Sigmoid colon (tissue), 7 donors: Measurements from ENCODE around the gene ZFP69B. TPM values are rescaled to one million over a fixed set of nuclear protein-coding genes. Genes with fewer than 3 reads are reported as not detected.

Experiments used
- DNase-seq: peaks from one replicate; pipeline ENCODE4 v3.0.0-alpha.2; 2019
- H3K27ac ChIP-seq, 4 donors: fragments of 200-600 bp; sonication (generic); one replicate each; pipeline ENCODE4 v1.5.1; 2016 to 2019; ENCODE audit warnings: mild to moderate bottlenecking in 1 of 4
- H3K27me3 ChIP-seq, 3 donors: fragments of 200-600 bp; sonication (generic); one replicate each; pipeline ENCODE4 v1.5.1; 2019; ENCODE audit warnings: mild to moderate bottlenecking in 1 of 3
- H3K36me3 ChIP-seq, 4 donors: fragments of 200-600 bp; sonication (generic); one replicate each; pipeline ENCODE4 v1.5.1; 2016 to 2019
- H3K4me1 ChIP-seq, 4 donors: fragments of 200-600 bp; sonication (generic); one replicate each; pipeline ENCODE4 v1.5.1; 2017 to 2019
- H3K4me3 ChIP-seq, 4 donors: fragments of 200-600 bp; sonication (generic); one replicate each; pipeline ENCODE4 v1.5.1; 2017 to 2019; ENCODE audit warnings: mild to moderate bottlenecking in 2 of 4, moderate library complexity in 1 of 4
- H3K9me3 ChIP-seq, 4 donors: fragments of 200-600 bp in 3 of 4; sonication (generic) in 3 of 4; one replicate each; pipeline versions ENCODE4 v1.5.1 to v1.6.1; 2013 to 2019
- CTCF ChIP-seq, 4 experiments: fragments of 450-650 bp in 3 of 4; fragments of 200-600 bp in 1 of 4; IDR thresholded peaks; one replicate each; pipeline ENCODE4 v1.5.1; 2016 to 2019; ENCODE audit warnings: antibody characterized with exemption in 4 of 4, mild to moderate bottlenecking in 3 of 4, moderate library complexity in 2 of 4
- EP300 ChIP-seq, 4 donors: sonication (generic); formaldehyde crosslinking; IDR thresholded peaks; one replicate each; pipeline ENCODE4 v1.6.1; 2017; ENCODE audit warnings: antibody characterized with exemption in 4 of 4
- POLR2A ChIP-seq, 2 donors: fragments of 450-650 bp; IDR thresholded peaks; one replicate each; pipeline ENCODE4 v1.6.1; 2016; ENCODE audit warnings: antibody characterized with exemption in 2 of 2, mild to moderate bottlenecking in 2 of 2, moderate library complexity in 2 of 2
- POLR2AphosphoS5 ChIP-seq, 4 donors: sonication (generic); formaldehyde crosslinking; IDR thresholded peaks; one replicate each; pipeline ENCODE4 v1.6.1; 2017; ENCODE audit warnings: antibody characterized with exemption in 4 of 4
- WGBS, 2 donors: extraction: QIAGEN DNeasy Blood & Tissue Kit; methylation state at CpG; one replicate each; pipeline ENCODE4 v1.1.7; 2013; 5-methylcytosine and 5-hydroxymethylcytosine counted together
- intact Hi-C: fragments of 100-400 bp; cut with DNase I; formaldehyde crosslinking; loops from one replicate; pipeline ENCODE4 v1.15.1; 2023
- polyA plus RNA-seq, 3 donors: library from polyadenylated mRNA; stranded (reverse); fragments of 200-250 nt; gene quantifications; one replicate each; pipeline ENCODE4 v1.2.3, GENCODE V29; 2013
- total RNA-seq, 4 donors: library from RNA; depleted of rRNA; stranded (reverse); fragments of >200 nt; gene quantifications; one replicate each; pipeline ENCODE4 v1.1.0, GENCODE V29; 2016
- donor health status: healthy with polysubstance abuse.
- donor health status: Bipolar disorder and iron deficiency.
- donor health status: healthy.

ZFP69B gene
- total and polyA plus RNA-seq, 7 donors: 0.14 to 1.8 (median 0.85) TPM; not detected in 1

- H3K27ac ChIP-seq: peak overlapping the region; percentile 72 to 83 (median 80)
- no peak for DNase-seq
- no peaks in the 10 kb centered on the region for H3K27me3 ChIP-seq
- H3K4me1 ChIP-seq: peaks cover 0 to 16% (median 13%) of the 10 kb centered on the region in 4 donors
- intact Hi-C loops: loop anchor here (2.0 kb wide), 1 partner anchor 59 kb away; no protein-coding TSS in a partner anchor
- peaks cover 0 to 3% (median 0%) of the 10 kb centered on the region in 4 donors for H3K9me3 ChIP-seq
- no peak for TF ChIP-seq EP300 (IDR thresholded peaks at IDR 0.05)
- TF ChIP-seq POLR2A (IDR thresholded peaks at IDR 0.05): no peak
- TF ChIP-seq CTCF (IDR thresholded peaks at IDR 0.05): no peak
- H3K4me3 ChIP-seq: peak overlapping the region; percentile 43 to 83 (median 66)
- 60 to 66% methylated on average over 6 of the region's 6 CpGs for WGBS, 2 donors
- no peaks in the 10 kb centered on the region for H3K36me3 ChIP-seq
These were observed 57.7 kb downstream of the ZFP69B start for GRCh38 chr1:40507973-40508372.

- intact Hi-C loops: loop anchor here (2.0 kb wide), 1 partner anchor 60 kb away; no protein-coding TSS in a partner anchor
- DNase-seq: peak; percentile 88
- Histone ChIP-seq H3K27ac (peak within 1 kb of the TSS; percentile 72 to 83 (median 80)), H3K27me3 (no peaks in the 10 kb centered on the region), H3K4me3 (peak within 1 kb of the TSS; percentile 43 to 83 (median 66)), H3K36me3 (no peaks in the 10 kb centered on the region), H3K4me1 (peaks cover 0 to 16% (median 13%) of the 10 kb centered on the region in 4 donors), H3K9me3 (peaks cover 0 to 3% (median 0%) of the 10 kb centered on the region in 4 donors)
- 1% methylated on average over 76 of the region's 76 CpGs for WGBS, 2 donors
- TF ChIP-seq POLR2A (IDR thresholded peaks at IDR 0.05) (peak in 1 of 2 donors; percentile 7), CTCF (IDR thresholded peaks at IDR 0.05) (no peak), POLR2AphosphoS5 (IDR thresholded peaks at IDR 0.05) (peak; percentile 34 to 80 (median 65))
These were observed 58.4 kb downstream of the ZFP69B start, which contains the start of gene EXO5 for GRCh38 chr1:40508375-40509341. TSS of gene EXO5 (plus strand) at chr1:40508767. CDS start at chr1:40514545, 5,778 bp downstream.

Other genes starting within 250 kb of the ZFP69B start
- not detected for gene TMCO2, start 202.5 kb upstream of the ZFP69B start, total RNA-seq
- not detected for gene TMCO2, start 202.5 kb upstream of the ZFP69B start, polyA plus RNA-seq
- gene ZMPSTE24, start 192.2 kb upstream of the ZFP69B start, total RNA-seq: 10 to 100 TPM; 31.0 to 40.7 (median 40.5) TPM
- gene ZMPSTE24, start 192.2 kb upstream of the ZFP69B start, polyA plus RNA-seq: 10 to 100 TPM; 10.8 to 28.0 (median 11.8) TPM
- gene COL9A2, start 133.2 kb upstream of the ZFP69B start, total RNA-seq: 1 to 10 TPM in 3 of 4 donors, under 1 TPM in 1; 0.99 to 3.6 (median 1.3) TPM
- gene COL9A2, start 133.2 kb upstream of the ZFP69B start, polyA plus RNA-seq: 10 to 100 TPM in 1 of 3 donors, 1 to 10 TPM in 2; 1.2 to 19.6 (median 2.4) TPM
- 10 to 100 TPM; 20.5 to 28.5 (median 25.5) TPM for gene SMAP2, start 76.7 kb upstream of the ZFP69B start, total RNA-seq
- gene SMAP2, start 76.7 kb upstream of the ZFP69B start, polyA plus RNA-seq: 100 to 1,000 TPM in 1 of 3 donors, 10 to 100 TPM in 2; 22.8 to 113 (median 24.3) TPM
- 1 to 10 TPM; 2.3 to 7.2 (median 3.7) TPM for gene ZFP69, start 26.8 kb downstream of the ZFP69B start, total RNA-seq
- gene ZFP69, start 26.8 kb downstream of the ZFP69B start, polyA plus RNA-seq: 1 to 10 TPM in 2 of 3 donors, under 1 TPM in 1; 0.92 to 2.5 (median 1.8) TPM
- 1 to 10 TPM; 5.4 to 8.6 (median 7.7) TPM for gene EXO5, start 58.3 kb downstream of the ZFP69B start, total RNA-seq
- 1 to 10 TPM; 1.2 to 6.9 (median 6.5) TPM for gene EXO5, start 58.3 kb downstream of the ZFP69B start, polyA plus RNA-seq
- gene ZNF684, start 81.2 kb downstream of the ZFP69B start, total RNA-seq: 1 to 10 TPM; 2.2 to 6.1 (median 3.7) TPM
- gene ZNF684, start 81.2 kb downstream of the ZFP69B start, polyA plus RNA-seq: 1 to 10 TPM; 3.0 to 5.4 (median 4.9) TPM
- 1 to 10 TPM; 4.3 to 9.7 (median 5.7) TPM for gene RIMS3, start 215.2 kb downstream of the ZFP69B start, total RNA-seq
- gene RIMS3, start 215.2 kb downstream of the ZFP69B start, polyA plus RNA-seq: 10 to 100 TPM in 1 of 3 donors, 1 to 10 TPM in 2; 1.2 to 13.7 (median 6.7) TPM
- 10 to 100 TPM; 38.0 to 53.5 (median 42.1) TPM for gene NFYC, start 241.2 kb downstream of the ZFP69B start, total RNA-seq
- gene NFYC, start 241.2 kb downstream of the ZFP69B start, polyA plus RNA-seq: 10 to 100 TPM; 39.0 to 42.9 (median 41.8) TPM